Gastrocnemius medialis (tissue), 4 donors: ENCODE results near the gene RNU1-3.
"Not testable (repeated sequence)": the region's sequence is repeated elsewhere in the genome, so short reads cannot be mapped to it uniquely, and the experiment has no call there.

Experiments
- POLR2A ChIP-seq, 2 donors: fragments of 450-650 bp; IDR thresholded peaks; one replicate each; pipeline ENCODE4 v1.6.1; 2017; ENCODE audit warnings: antibody characterized with exemption in 2 of 2, mild to moderate bottlenecking in 2 of 2, moderate library complexity in 2 of 2
- TF ChIP-seq, protein P1 (sequence below), 5 experiments: fragments of 450-650 bp in 3 of 5; fragments of 200-600 bp in 2 of 5; sonication (generic) in 2 of 5; IDR thresholded peaks in 4 of 5; conservative IDR thresholded peaks in 1 of 5; 1 replicate in 4 of 5; 2 replicates in 1 of 5; pipeline ENCODE4 v1.5.1; 2016 to 2019; ENCODE audit warnings: antibody characterized with exemption in 5 of 5, mild to moderate bottlenecking in 3 of 5, moderate library complexity in 3 of 5

DNA sequence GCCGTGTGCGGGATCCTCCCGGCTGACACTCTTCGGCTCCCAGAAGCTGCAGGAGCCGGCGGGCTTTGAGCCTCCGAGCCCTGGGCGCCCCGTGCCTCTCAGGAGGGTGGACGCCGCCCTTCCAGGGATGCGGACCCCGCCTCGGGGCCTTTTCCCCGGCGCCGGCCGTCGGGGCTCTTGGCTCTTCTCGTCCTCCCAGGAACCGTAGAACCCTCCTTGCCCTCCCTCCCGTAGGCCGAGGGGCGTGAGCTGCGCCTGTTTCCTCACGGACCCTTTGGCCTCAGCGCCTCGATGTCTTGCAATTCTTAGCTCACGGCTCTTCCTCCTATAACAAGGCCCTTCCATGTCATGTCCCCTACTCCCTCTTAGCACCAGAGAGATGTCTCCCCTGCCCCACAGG, 13.6 kb upstream of the RNU1-3 start:
- TF ChIP-seq, protein P1, sequence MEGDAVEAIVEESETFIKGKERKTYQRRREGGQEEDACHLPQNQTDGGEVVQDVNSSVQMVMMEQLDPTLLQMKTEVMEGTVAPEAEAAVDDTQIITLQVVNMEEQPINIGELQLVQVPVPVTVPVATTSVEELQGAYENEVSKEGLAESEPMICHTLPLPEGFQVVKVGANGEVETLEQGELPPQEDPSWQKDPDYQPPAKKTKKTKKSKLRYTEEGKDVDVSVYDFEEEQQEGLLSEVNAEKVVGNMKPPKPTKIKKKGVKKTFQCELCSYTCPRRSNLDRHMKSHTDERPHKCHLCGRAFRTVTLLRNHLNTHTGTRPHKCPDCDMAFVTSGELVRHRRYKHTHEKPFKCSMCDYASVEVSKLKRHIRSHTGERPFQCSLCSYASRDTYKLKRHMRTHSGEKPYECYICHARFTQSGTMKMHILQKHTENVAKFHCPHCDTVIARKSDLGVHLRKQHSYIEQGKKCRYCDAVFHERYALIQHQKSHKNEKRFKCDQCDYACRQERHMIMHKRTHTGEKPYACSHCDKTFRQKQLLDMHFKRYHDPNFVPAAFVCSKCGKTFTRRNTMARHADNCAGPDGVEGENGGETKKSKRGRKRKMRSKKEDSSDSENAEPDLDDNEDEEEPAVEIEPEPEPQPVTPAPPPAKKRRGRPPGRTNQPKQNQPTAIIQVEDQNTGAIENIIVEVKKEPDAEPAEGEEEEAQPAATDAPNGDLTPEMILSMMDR (IDR thresholded peaks at IDR 0.05 in 4 of 5, conservative IDR thresholded peaks at IDR 0.05 in 1 of 5) = not testable (repeated sequence)
- TF ChIP-seq POLR2A (IDR thresholded peaks at IDR 0.05) = not testable (repeated sequence)
